ENCODE measurements around the gene GNA12.

- TF ChIP-seq EZH2 (IDR thresholded peaks at IDR 0.05; ENCODE audit: insufficient read depth, poor library complexity, severe bottlenecking) (no peak), EZH2phosphoT487 (IDR thresholded peaks at IDR 0.05; ENCODE audit: insufficient read depth, low read depth) (no peak)
These were observed 24.8 kb downstream of the GNA12 start for GRCh38 chr7:2819161-2819953.

Measured in GM23248 (cell line).